ENCODE data around the gene ZFP36L1. TPM values are rescaled to one million over a fixed set of nuclear protein-coding genes. Genes with fewer than 3 reads are reported as not detected.

The ZFP36L1 gene
- total RNA-seq (2014; rRNA removed; shearing (Covaris generic); ENCODE audit: low replicate concordance), result 31.6 and 102 TPM in 2 replicates

GRCh38 chr14:68792979-68793733 is at the start of gene ZFP36L1:
TSS of gene ZFP36L1 (minus strand) at chr14:68793067. CDS start at chr14:68792938, 129 bp downstream.
- DNase-seq (ENCODE audit: low read depth), result peak; percentile 98
- in situ Hi-C loops (cut with HindIII; ENCODE audit: low pct_unique_long_range_greater_than_20kb, low sequenced_read_pairs), result no loop called here

GRCh38 chr14:68842298-68842697 is 49.4 kb upstream of the ZFP36L1 start:
- in situ Hi-C loops (cut with HindIII; ENCODE audit: low pct_unique_long_range_greater_than_20kb, low sequenced_read_pairs), result no loop called here
- DNase-seq (ENCODE audit: low read depth), result no peak

GRCh38 chr14:68841016-68841809 is 48.3 kb upstream of the ZFP36L1 start:
- DNase-seq (ENCODE audit: low read depth), result no peak
- in situ Hi-C loops (cut with HindIII; ENCODE audit: low pct_unique_long_range_greater_than_20kb, low sequenced_read_pairs), result no loop called here

GRCh38 chr14:68840454-68840853 is 47.6 kb upstream of the ZFP36L1 start:
- DNase-seq (ENCODE audit: low read depth), result no peak

GRCh38 chr14:68836082-68836481 is 43.2 kb upstream of the ZFP36L1 start:
- in situ Hi-C loops (cut with HindIII; ENCODE audit: low pct_unique_long_range_greater_than_20kb, low sequenced_read_pairs), result no loop called here
- DNase-seq (ENCODE audit: low read depth), result no peak

More at GRCh38 chr14:68840454-68840853, 47.6 kb upstream of the ZFP36L1 start:
- in situ Hi-C loops (cut with HindIII; ENCODE audit: low pct_unique_long_range_greater_than_20kb, low sequenced_read_pairs), result no loop called here

- DNase-seq (ENCODE audit: low read depth), result no peak
- in situ Hi-C loops (cut with HindIII; ENCODE audit: low pct_unique_long_range_greater_than_20kb, low sequenced_read_pairs), result no loop called here
Measured at GRCh38 chr14:68834816-68835215, 41.9 kb upstream of the ZFP36L1 start.

- in situ Hi-C loops (cut with HindIII; ENCODE audit: low pct_unique_long_range_greater_than_20kb, low sequenced_read_pairs), result no loop called here
Measured at GRCh38 chr14:68828698-68829097, 35.8 kb upstream of the ZFP36L1 start.

GRCh38 chr14:68825729-68826128 is 32.9 kb upstream of the ZFP36L1 start:
- no peak for DNase-seq (ENCODE audit: low read depth)
- in situ Hi-C loops (cut with HindIII; ENCODE audit: low pct_unique_long_range_greater_than_20kb, low sequenced_read_pairs), result no loop called here

More at GRCh38 chr14:68828698-68829097, 35.8 kb upstream of the ZFP36L1 start:
- no peak for DNase-seq (ENCODE audit: low read depth)

- peak; percentile 53 for DNase-seq (ENCODE audit: low read depth)
- in situ Hi-C loops (cut with HindIII; ENCODE audit: low pct_unique_long_range_greater_than_20kb, low sequenced_read_pairs), result no loop called here
Measured at GRCh38 chr14:68824517-68825347, 31.9 kb upstream of the ZFP36L1 start.

GRCh38 chr14:68824207-68824516 is 31.3 kb upstream of the ZFP36L1 start:
- in situ Hi-C loops (cut with HindIII; ENCODE audit: low pct_unique_long_range_greater_than_20kb, low sequenced_read_pairs), result no loop called here
- DNase-seq (ENCODE audit: low read depth), result no peak

- DNase-seq (ENCODE audit: low read depth), result no peak
- in situ Hi-C loops (cut with HindIII; ENCODE audit: low pct_unique_long_range_greater_than_20kb, low sequenced_read_pairs), result no loop called here
Measured at GRCh38 chr14:68823434-68824206, 30.8 kb upstream of the ZFP36L1 start.

GRCh38 chr14:68822926-68823325 is 30.1 kb upstream of the ZFP36L1 start:
- DNase-seq (ENCODE audit: low read depth), result no peak
- in situ Hi-C loops (cut with HindIII; ENCODE audit: low pct_unique_long_range_greater_than_20kb, low sequenced_read_pairs), result no loop called here

- in situ Hi-C loops (cut with HindIII; ENCODE audit: low pct_unique_long_range_greater_than_20kb, low sequenced_read_pairs), result no loop called here
- no peak for DNase-seq (ENCODE audit: low read depth)
Measured at GRCh38 chr14:68822132-68822651, 29.3 kb upstream of the ZFP36L1 start.

GRCh38 chr14:68820999-68821683 is 28.3 kb upstream of the ZFP36L1 start:
- in situ Hi-C loops (cut with HindIII; ENCODE audit: low pct_unique_long_range_greater_than_20kb, low sequenced_read_pairs), result no loop called here
- peak; percentile 45 for DNase-seq (ENCODE audit: low read depth)

- in situ Hi-C loops (cut with HindIII; ENCODE audit: low pct_unique_long_range_greater_than_20kb, low sequenced_read_pairs), result no loop called here
- DNase-seq (ENCODE audit: low read depth), result no peak
Measured at GRCh38 chr14:68820536-68820935, 27.7 kb upstream of the ZFP36L1 start.

- DNase-seq (ENCODE audit: low read depth), result no peak
- in situ Hi-C loops (cut with HindIII; ENCODE audit: low pct_unique_long_range_greater_than_20kb, low sequenced_read_pairs), result no loop called here
Measured at GRCh38 chr14:68820119-68820518, 27.3 kb upstream of the ZFP36L1 start.

- peak; percentile 95 for DNase-seq (ENCODE audit: low read depth)
- in situ Hi-C loops (cut with HindIII; ENCODE audit: low pct_unique_long_range_greater_than_20kb, low sequenced_read_pairs), result no loop called here
Measured at GRCh38 chr14:68819260-68819691, 26.4 kb upstream of the ZFP36L1 start.
